ENCODE results near the gene CPLANE1. TPM values are rescaled to one million over a fixed set of nuclear protein-coding genes. Genes with fewer than 3 reads are reported as not detected.
"Not testable (repeated sequence)": the region's sequence is repeated elsewhere in the genome, so short reads cannot be mapped to it uniquely, and the experiment has no call there.

Gene CPLANE1
- 7.9 TPM for polyA plus RNA-seq (2013, experiment 1 of 2)
- 7.6 TPM for polyA plus RNA-seq (2013, experiment 2 of 2)

DNA sequence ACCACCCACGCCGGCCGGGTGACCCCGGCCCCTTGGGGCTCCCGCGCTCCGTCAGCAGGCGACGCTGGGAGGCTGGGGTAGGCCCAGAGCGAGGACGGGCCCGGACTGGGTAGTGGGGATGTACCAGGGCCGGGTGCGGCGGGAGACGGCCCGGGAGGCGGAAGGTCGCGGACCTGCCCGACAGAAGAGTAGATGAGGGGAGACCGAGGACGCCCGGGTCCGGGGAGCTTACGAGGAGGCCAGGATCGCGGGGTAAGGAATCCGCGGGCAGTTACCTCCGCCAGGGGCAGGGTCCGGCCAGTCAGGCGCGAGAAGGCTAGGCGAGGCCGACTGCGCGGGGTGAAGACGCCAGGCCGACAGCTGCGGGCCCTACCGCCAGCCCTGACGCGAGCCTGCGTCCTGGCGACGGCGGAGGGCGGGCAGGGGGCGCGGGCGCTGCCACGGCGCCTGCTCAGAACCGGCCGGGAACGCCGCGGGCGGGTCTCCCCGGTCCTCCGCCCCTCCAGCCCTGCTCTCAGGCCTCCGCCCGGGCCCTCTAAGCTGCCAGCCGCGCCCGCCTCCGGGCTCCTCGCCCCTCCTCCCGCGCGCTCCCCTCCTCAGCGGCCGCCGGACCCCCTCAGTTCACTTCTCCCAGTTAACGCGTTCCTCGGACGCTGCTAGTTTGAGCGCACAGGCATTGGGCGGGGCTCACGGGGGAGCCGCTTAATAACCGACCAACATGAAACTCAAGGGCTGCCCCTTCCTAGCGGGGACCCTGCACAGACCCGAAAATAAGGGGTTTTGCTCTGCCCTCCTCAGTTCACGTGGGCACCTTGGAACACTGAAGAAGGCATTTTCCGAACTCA, at the start of gene CPLANE1:
TSS of gene CPLANE1 (minus strand) at position 407 of the 845 bp plus-strand sequence. CDS start 1,678 bp downstream, outside the sequence.
- H3K14ac ChIP-seq (ENCODE audit: low read length in 2 of 2), result peak within 1 kb of the TSS; percentile 36 to 73
- H2BK12ac ChIP-seq (ENCODE audit: low read length in 2 of 2), result peak within 1 kb of the TSS in 1 of 2 experiments; percentile 54
- H3K27ac ChIP-seq (ENCODE audit: low read length, poor library complexity, severe bottlenecking), result peak within 1 kb of the TSS; percentile 27
- H3K4ac ChIP-seq (ENCODE audit: low read depth in 1 of 2, low read length in 2 of 2), result peak within 1 kb of the TSS; percentile 15 to 81
- H4K8ac ChIP-seq (ENCODE audit: low read length), result peak within 1 kb of the TSS; percentile 97
- peak within 1 kb of the TSS; percentile 51 for H2BK5ac ChIP-seq (ENCODE audit: low read depth, low read length, poor library complexity, severe bottlenecking)
- peak within 1 kb of the TSS; percentile 79 for H2BK120ac ChIP-seq (ENCODE audit: low read depth, low read length)
- peak within 1 kb of the TSS; percentile 78 for H2AFZ ChIP-seq (ENCODE audit: low read depth, low read length)
- peak within 1 kb of the TSS; percentile 83 for H4K91ac ChIP-seq (ENCODE audit: low read length)
- peak within 1 kb of the TSS; percentile 98 for H3K9ac ChIP-seq (ENCODE audit: low read length)
- H3K36me3 ChIP-seq (ENCODE audit: control insufficient read depth in 1 of 2, insufficient read depth in 2 of 2, low read depth in 1 of 2, low read length in 2 of 2), result peaks cover 0 to 2% of the 10 kb centered on the region in 2 experiments
- H3K4me2 ChIP-seq (ENCODE audit: low read length, poor library complexity, severe bottlenecking), result peak within 1 kb of the TSS; percentile 79
- 2% methylated on average over 57 of the region's 88 CpGs for WGBS
- peaks cover 12% of the 10 kb centered on the region for H3K4me1 ChIP-seq (ENCODE audit: control insufficient read depth, insufficient read depth, low read depth, low read length)
- peak; percentile 82 for DNase-seq
- no peak within 1 kb of the TSS for H2AK5ac ChIP-seq (ENCODE audit: low read length, severe bottlenecking)
- peaks cover 6% of the 10 kb centered on the region for H3K79me1 ChIP-seq (replicated peaks; ENCODE audit: low read length, poor library complexity, severe bottlenecking)
- peak within 1 kb of the TSS; percentile 84 to 96 for H3K18ac ChIP-seq (ENCODE audit: low read depth in 1 of 2, low read length in 2 of 2)
- peak within 1 kb of the TSS in 1 of 2 experiments; percentile 79 for H3K23ac ChIP-seq (ENCODE audit: low read length in 2 of 2)
- H3K9me3 ChIP-seq (ENCODE audit: control insufficient read depth, low read length), result no peaks in the 10 kb centered on the region
- peak within 1 kb of the TSS; percentile 86 to 93 for H3K4me3 ChIP-seq (ENCODE audit: insufficient read depth in 1 of 2, low read depth in 1 of 2, low read length in 2 of 2)
- peak within 1 kb of the TSS; percentile 96 for H2BK15ac ChIP-seq (ENCODE audit: low read depth, poor library complexity, severe bottlenecking)
- no peaks in the 10 kb centered on the region for H3K27me3 ChIP-seq (ENCODE audit: control insufficient read depth in 1 of 2, insufficient read depth in 1 of 2, low read length in 2 of 2)

GRCh38 chr5:37296313-37296712, 47.1 kb upstream of the CPLANE1 start:
- H3K4me3 ChIP-seq (ENCODE audit: insufficient read depth in 1 of 2, low read depth in 1 of 2, low read length in 2 of 2); DNase-seq; H4K91ac ChIP-seq (ENCODE audit: low read length); H2BK15ac ChIP-seq (ENCODE audit: low read depth, poor library complexity, severe bottlenecking); H2AFZ ChIP-seq (ENCODE audit: low read depth, low read length); H3K27me3 ChIP-seq (ENCODE audit: control insufficient read depth in 1 of 2, insufficient read depth in 1 of 2, low read length in 2 of 2); H3K14ac ChIP-seq (ENCODE audit: low read length in 2 of 2); H2BK120ac ChIP-seq (ENCODE audit: low read depth, low read length); H2AK5ac ChIP-seq (ENCODE audit: low read length, severe bottlenecking); H3K79me1 ChIP-seq (replicated peaks; ENCODE audit: low read length, poor library complexity, severe bottlenecking); H2BK5ac ChIP-seq (ENCODE audit: low read depth, low read length, poor library complexity, severe bottlenecking); H4K8ac ChIP-seq (ENCODE audit: low read length); H3K9ac ChIP-seq (ENCODE audit: low read length); H2BK12ac ChIP-seq (ENCODE audit: low read length in 2 of 2); H3K4me1 ChIP-seq (ENCODE audit: control insufficient read depth, insufficient read depth, low read depth, low read length); H3K9me3 ChIP-seq (ENCODE audit: control insufficient read depth, low read length); H3K27ac ChIP-seq (ENCODE audit: low read length, poor library complexity, severe bottlenecking); H3K23ac ChIP-seq (ENCODE audit: low read length in 2 of 2); H3K18ac ChIP-seq (ENCODE audit: low read depth in 1 of 2, low read length in 2 of 2); H3K4me2 ChIP-seq (ENCODE audit: low read length, poor library complexity, severe bottlenecking); H3K4ac ChIP-seq (ENCODE audit: low read depth in 1 of 2, low read length in 2 of 2): not testable (repeated sequence)
- WGBS, result 94% methylated on average over 3 of the region's 7 CpGs
- H3K36me3 ChIP-seq (ENCODE audit: control insufficient read depth in 1 of 2, insufficient read depth in 2 of 2, low read depth in 1 of 2, low read length in 2 of 2), result peaks cover 19 to 74% of the 10 kb centered on the region in 2 experiments

DNA sequence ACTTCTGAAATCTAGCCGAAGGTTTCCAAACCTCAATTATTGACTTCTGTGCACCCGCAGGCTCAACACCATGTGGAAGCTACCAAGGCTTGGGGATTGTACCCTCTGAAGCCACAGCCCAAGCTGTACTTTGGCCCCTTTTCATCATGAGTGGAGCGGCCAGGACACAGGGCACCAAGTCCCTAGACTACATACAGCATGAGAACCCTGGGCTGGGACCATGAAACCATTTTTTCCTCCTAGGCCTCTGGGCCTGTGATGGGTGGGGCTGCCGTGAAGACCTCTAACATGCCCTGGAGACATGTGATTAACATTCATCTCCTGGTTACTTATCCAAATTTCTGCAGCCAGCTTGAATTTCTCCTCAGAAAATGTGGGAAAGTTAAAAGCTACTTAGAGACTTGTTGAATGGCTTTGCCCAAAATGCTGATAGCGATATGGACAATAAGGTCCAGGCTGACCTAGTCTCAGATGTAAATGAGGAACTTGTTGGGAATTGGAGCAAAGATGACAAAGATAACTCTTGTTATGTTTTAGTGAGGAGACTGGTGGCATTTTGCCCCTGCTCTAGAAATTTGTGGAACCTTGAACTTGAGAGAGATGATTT, 34.1 kb upstream of the CPLANE1 start:
- no peak overlapping the region for H3K4me3 ChIP-seq (ENCODE audit: insufficient read depth in 1 of 2, low read depth in 1 of 2, low read length in 2 of 2)
- DNase-seq, result no peak
- no peak overlapping the region for H2AK5ac ChIP-seq (ENCODE audit: low read length, severe bottlenecking)
- H3K36me3 ChIP-seq (ENCODE audit: control insufficient read depth in 1 of 2, insufficient read depth in 2 of 2, low read depth in 1 of 2, low read length in 2 of 2), result no peaks in the 10 kb centered on the region
- H2BK120ac ChIP-seq (ENCODE audit: low read depth, low read length), result no peak overlapping the region
- H4K8ac ChIP-seq (ENCODE audit: low read length), result no peak overlapping the region
- no peak overlapping the region for H2BK5ac ChIP-seq (ENCODE audit: low read depth, low read length, poor library complexity, severe bottlenecking)
- no peaks in the 10 kb centered on the region for H3K4me1 ChIP-seq (ENCODE audit: control insufficient read depth, insufficient read depth, low read depth, low read length)
- H2BK15ac ChIP-seq (ENCODE audit: low read depth, poor library complexity, severe bottlenecking), result no peak overlapping the region
- peaks cover 16% of the 10 kb centered on the region for H3K9me3 ChIP-seq (ENCODE audit: control insufficient read depth, low read length)
- H2AFZ ChIP-seq (ENCODE audit: low read depth, low read length), result no peak overlapping the region
- no peak overlapping the region for H4K91ac ChIP-seq (ENCODE audit: low read length)
- H2BK12ac ChIP-seq (ENCODE audit: low read length in 2 of 2), result no peak overlapping the region
- WGBS, result 97% methylated on average over 4 of the region's 5 CpGs
- H3K9ac ChIP-seq (ENCODE audit: low read length), result no peak overlapping the region
- no peaks in the 10 kb centered on the region for H3K79me1 ChIP-seq (replicated peaks; ENCODE audit: low read length, poor library complexity, severe bottlenecking)
- no peak overlapping the region for H3K4me2 ChIP-seq (ENCODE audit: low read length, poor library complexity, severe bottlenecking)
- H3K14ac ChIP-seq (ENCODE audit: low read length in 2 of 2), result no peak overlapping the region
- no peak overlapping the region for H3K27ac ChIP-seq (ENCODE audit: low read length, poor library complexity, severe bottlenecking)
- H3K18ac ChIP-seq (ENCODE audit: low read depth in 1 of 2, low read length in 2 of 2), result no peak overlapping the region
- H3K4ac ChIP-seq (ENCODE audit: low read depth in 1 of 2, low read length in 2 of 2), result no peak overlapping the region
- H3K27me3 ChIP-seq (ENCODE audit: control insufficient read depth in 1 of 2, insufficient read depth in 1 of 2, low read length in 2 of 2), result no peaks in the 10 kb centered on the region
- H3K23ac ChIP-seq (ENCODE audit: low read length in 2 of 2), result no peak overlapping the region

GRCh38 chr5:37275511-37275910, 26.3 kb upstream of the CPLANE1 start:
- Histone ChIP-seq H3K14ac (ENCODE audit: low read length in 2 of 2) (no peak overlapping the region), H3K4me1 (ENCODE audit: control insufficient read depth, insufficient read depth, low read depth, low read length) (no peaks in the 10 kb centered on the region), H2BK12ac (ENCODE audit: low read length in 2 of 2) (no peak overlapping the region), H3K23ac (ENCODE audit: low read length in 2 of 2) (no peak overlapping the region), H4K8ac (ENCODE audit: low read length) (no peak overlapping the region), H2AFZ (ENCODE audit: low read depth, low read length) (no peak overlapping the region), H2AK5ac (ENCODE audit: low read length, severe bottlenecking) (no peak overlapping the region), H3K27ac (ENCODE audit: low read length, poor library complexity, severe bottlenecking) (no peak overlapping the region), H2BK120ac (ENCODE audit: low read depth, low read length) (no peak overlapping the region), H3K27me3 (ENCODE audit: control insufficient read depth in 1 of 2, insufficient read depth in 1 of 2, low read length in 2 of 2) (no peaks in the 10 kb centered on the region), H3K9ac (ENCODE audit: low read length) (no peak overlapping the region), H3K9me3 (ENCODE audit: control insufficient read depth, low read length) (peaks cover 16% of the 10 kb centered on the region), H4K91ac (ENCODE audit: low read length) (no peak overlapping the region), H3K4me3 (ENCODE audit: insufficient read depth in 1 of 2, low read depth in 1 of 2, low read length in 2 of 2) (no peak overlapping the region), H2BK5ac (ENCODE audit: low read depth, low read length, poor library complexity, severe bottlenecking) (no peak overlapping the region), H3K36me3 (ENCODE audit: control insufficient read depth in 1 of 2, insufficient read depth in 2 of 2, low read depth in 1 of 2, low read length in 2 of 2) (no peaks in the 10 kb centered on the region), H3K79me1 (replicated peaks; ENCODE audit: low read length, poor library complexity, severe bottlenecking) (no peaks in the 10 kb centered on the region), H3K4ac (ENCODE audit: low read depth in 1 of 2, low read length in 2 of 2) (no peak overlapping the region), H3K18ac (ENCODE audit: low read depth in 1 of 2, low read length in 2 of 2) (no peak overlapping the region), H2BK15ac (ENCODE audit: low read depth, poor library complexity, severe bottlenecking) (no peak overlapping the region), H3K4me2 (ENCODE audit: low read length, poor library complexity, severe bottlenecking) (no peak overlapping the region)
- 95% methylated on average over 2 of the region's 2 CpGs for WGBS
- DNase-seq, result no peak

All from mesenchymal stem cell (in vitro differentiated cells and primary cell).